Measurements from ENCODE around the gene SPDYE16. TPM values are rescaled to one million over a fixed set of nuclear protein-coding genes. Genes with fewer than 3 reads are reported as not detected.
"Not testable (repeated sequence)": the region's sequence is repeated elsewhere in the genome, so short reads cannot be mapped to it uniquely, and the experiment has no call there.

SPDYE16 gene
- total RNA-seq, 1 donor, result under 0.01 TPM

DNA sequence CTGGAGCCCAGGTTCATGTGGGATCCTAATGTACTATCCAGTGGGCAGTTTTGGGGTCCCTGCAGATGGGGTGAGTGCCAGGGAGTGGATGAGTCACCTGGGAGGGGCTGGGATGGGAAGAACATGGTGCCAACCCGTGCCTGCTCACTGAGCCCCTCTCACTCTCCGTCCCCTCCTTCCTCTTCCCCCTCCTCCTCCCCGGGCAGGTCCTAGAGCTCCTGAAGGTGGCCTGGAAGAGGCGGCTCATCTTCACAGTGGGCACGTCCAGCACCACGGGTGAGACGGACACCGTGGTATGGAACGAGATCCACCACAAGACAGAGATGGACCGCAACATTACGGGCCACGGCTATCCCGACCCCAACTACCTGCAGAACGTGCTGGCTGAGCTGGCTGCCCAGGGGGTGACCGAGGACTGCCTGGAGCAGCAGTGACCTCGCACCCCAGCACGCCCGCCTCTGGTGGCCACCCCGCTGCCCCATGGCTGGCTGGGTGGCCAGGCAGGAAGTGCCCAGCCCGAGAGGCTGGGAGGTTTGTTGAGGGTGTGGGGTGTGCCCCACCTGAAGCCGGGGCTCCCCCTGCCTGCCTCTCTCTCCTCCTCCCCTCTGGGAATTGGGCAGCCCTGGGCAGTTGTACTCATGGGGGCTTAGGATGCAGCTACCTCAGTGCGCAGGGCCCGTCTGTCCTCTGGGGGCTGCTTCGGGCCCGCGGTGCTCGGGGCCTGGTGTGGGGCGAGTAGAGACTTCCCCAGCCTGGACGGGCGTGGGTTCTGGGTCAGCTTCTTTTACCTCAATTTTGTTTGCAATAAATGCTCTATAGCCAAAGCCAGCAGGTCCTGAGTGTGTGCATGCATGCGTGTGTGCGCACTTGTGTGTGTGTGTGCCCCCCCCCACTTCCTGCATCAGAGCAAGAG is 37.7 kb downstream of the SPDYE16 start:
- no peak for DNase-seq (ENCODE audit: low read depth in 2 of 3, low spot score in 2 of 3)

- not testable (repeated sequence) for DNase-seq (ENCODE audit: low read depth in 2 of 3, low spot score in 2 of 3)
Measured at GRCh38 chr7:76504351-76505167, 38.5 kb downstream of the SPDYE16 start.

DNA sequence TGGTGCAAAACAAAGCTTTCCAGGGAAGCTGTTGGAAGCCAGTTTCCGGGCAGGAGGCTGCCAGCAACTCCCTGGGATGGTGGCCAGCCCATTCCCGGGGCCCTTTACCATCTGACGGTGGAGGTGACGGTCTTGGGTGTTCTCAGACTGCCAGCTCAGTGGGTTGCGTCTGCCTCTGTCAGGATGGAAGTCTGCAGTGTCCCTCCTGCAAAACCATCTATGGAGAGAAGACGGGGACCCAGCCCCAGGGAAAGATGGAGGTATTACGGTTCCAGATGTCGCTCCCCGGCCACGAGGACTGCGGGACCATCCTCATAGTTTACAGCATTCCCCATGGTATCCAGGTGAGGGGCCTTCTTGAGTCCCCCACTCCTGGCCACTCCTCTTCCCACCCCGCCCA is 39.9 kb downstream of the SPDYE16 start:
- DNase-seq (ENCODE audit: low read depth in 2 of 3, low spot score in 2 of 3), result not testable (repeated sequence)

- DNase-seq (ENCODE audit: low read depth in 2 of 3, low spot score in 2 of 3), result not testable (repeated sequence)
Measured at GRCh38 chr7:76502836-76503235, 40.3 kb downstream of the SPDYE16 start.

GRCh38 chr7:76502224-76502623 is 40.9 kb downstream of the SPDYE16 start:
- DNase-seq (ENCODE audit: low read depth in 2 of 3, low spot score in 2 of 3), result not testable (repeated sequence)

DNA sequence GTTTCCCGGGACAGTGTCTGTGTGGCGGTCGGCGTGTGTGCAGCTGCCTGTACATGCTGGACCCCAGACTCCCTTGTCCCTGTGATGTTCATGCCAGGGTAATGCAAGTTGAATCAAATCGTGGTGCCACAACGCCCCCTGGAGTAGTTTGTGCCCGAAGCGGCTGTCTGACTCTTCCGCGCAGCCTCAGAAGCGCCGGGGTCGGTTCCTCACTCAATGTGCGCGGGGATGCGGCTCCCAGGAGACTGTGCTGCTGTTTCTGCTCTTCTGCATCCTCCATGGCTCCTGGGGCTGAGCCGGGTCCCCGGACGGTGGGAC is 43.2 kb downstream of the SPDYE16 start:
- DNase-seq (ENCODE audit: low read depth in 2 of 3, low spot score in 2 of 3), result not testable (repeated sequence)

DNA sequence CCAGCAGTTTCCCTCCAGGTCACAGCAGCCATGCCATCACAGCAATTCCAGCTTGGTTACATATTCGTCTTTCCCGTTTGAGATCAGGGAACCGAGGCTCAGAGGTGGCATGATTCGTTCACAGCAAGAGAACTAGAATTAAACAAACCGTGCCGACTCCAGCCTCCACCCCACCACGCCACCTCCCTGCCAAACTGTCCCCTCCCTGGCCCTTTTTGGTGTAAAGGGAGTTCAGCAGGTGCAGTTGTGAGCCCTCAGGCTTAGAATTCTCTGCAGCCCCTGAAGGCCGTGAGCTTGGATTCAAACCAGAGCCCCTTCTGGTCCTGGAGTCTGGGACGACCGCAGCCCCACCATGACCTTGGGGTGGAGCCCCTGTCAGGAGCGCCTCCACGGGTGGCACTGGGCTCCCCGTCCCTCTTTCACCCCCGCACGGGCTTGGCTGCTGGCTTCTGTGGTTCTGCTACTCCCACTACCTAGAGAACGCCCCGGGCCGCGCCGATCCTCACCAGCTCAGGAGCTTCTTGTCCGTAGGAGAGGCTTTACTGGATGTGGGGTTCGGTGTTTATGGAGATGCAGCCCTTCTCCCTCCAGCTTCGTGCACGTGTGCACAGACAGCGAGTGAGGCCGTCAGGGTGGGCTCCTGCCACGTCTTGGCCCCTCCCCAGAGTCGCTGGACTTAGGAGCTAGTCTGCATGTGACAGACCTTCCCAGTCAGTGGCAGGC is 43.7 kb downstream of the SPDYE16 start:
- not testable (repeated sequence) for DNase-seq (ENCODE audit: low read depth in 2 of 3, low spot score in 2 of 3)

- DNase-seq (ENCODE audit: low read depth in 2 of 3, low spot score in 2 of 3), result not testable (repeated sequence)
Measured at GRCh38 chr7:76498583-76499200, 44.4 kb downstream of the SPDYE16 start.

DNA sequence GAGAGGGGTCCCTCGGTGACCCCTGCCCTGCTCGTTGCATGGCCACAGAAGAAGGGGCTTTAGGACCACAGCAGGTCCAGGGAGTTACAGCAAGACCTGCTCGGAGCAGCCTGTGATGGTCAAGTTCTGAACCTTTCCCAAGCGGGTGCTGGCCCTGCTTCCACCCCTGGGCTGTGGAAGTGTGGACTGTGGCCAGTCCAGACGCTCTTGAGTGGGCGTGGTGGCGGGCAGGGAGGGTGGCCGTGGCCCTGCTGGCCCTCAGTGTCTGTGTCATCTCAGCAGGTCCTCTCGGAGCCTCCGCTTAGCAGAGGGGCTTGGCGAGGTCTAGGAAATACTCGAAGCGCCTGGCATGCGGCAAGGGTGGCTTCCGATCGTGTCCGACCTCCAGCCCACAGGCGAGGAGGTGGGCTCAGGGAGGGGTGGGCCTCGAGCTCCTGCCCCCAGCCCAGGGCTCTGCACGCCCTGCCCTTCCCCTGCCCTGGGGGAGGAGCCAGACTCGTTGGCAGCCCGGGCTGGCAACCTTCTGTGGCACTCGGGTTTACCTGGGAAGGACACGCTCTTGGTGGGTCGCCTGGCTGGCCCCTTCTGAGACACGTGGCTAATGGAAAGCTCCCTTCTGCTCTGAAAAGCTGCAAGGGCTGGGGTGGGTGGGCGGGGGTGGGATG is 45.0 kb downstream of the SPDYE16 start:
- DNase-seq (ENCODE audit: low read depth in 2 of 3, low spot score in 2 of 3), result not testable (repeated sequence)

- not testable (repeated sequence) for DNase-seq (ENCODE audit: low read depth in 2 of 3, low spot score in 2 of 3)
Measured at GRCh38 chr7:76495717-76496116, 47.4 kb downstream of the SPDYE16 start.

GRCh38 chr7:76492139-76492538 is 51.0 kb downstream of the SPDYE16 start:
- DNase-seq (ENCODE audit: low read depth in 2 of 3, low spot score in 2 of 3), result not testable (repeated sequence)

- DNase-seq (ENCODE audit: low read depth in 2 of 3, low spot score in 2 of 3), result not testable (repeated sequence)
Measured at GRCh38 chr7:76487969-76488368, 55.1 kb downstream of the SPDYE16 start.

GRCh38 chr7:76486618-76487017 is 56.5 kb downstream of the SPDYE16 start:
- DNase-seq (ENCODE audit: low read depth in 2 of 3, low spot score in 2 of 3), result not testable (repeated sequence)

DNA sequence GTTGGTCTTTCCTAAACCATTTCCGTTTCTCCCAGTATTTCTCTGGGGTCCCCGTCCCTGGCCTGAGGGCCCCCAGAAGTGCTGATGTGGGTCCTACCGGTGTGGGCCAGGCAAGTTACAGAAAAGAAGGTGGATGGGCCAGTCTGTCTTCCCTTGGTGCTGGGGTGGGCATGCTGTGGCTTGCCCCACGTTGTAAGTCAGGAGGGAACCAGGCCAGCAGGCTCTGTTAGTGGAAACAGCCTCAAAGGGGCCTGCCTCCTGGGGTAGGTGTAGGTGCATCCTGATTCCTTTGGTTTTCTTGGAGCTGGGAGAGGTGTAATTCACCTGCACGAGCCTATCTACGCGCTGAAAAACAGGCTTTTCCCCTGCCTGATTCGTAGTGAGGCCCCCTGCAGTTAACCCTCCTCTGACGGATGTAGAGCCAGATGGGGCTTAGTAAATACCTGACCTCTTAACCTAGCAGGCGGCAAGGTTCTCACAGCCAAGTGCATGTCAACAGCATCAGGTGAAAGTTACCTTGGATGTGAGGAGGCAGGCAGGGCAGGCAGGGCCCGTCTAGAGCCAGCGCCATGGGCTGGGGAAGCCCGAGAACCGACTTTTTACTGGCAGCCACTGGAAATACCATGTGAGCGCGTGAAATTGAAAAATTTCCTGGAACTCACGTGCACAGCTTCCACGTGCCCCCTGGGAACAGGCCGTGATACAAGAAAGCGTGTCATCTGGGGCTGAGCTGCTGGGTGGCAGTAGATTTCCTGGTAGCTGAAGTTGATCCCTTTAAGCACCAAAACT is 57.1 kb downstream of the SPDYE16 start:
- not testable (repeated sequence) for DNase-seq (ENCODE audit: low read depth in 2 of 3, low spot score in 2 of 3)

DNA sequence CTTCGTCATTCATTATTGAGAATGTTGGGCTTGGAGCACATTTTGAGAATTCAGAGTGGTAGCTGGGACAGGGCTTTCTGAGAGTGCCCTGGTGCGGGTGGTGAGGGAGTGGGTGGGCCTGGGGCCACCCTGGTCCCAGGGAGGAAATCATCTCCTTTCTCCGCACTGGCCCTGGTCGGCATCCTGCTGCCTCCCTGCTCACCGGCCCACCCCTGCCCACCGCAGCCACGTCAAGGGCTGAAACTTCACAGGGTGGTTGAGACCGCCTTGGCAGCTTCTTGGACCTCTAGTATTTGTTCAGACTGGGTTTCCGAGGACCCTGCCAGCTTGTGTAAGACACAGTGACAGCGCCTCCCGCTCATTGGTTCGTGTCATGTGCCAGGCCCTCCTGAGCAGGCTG is 58.6 kb downstream of the SPDYE16 start:
- DNase-seq (ENCODE audit: low read depth in 2 of 3, low spot score in 2 of 3), result not testable (repeated sequence)

DNA sequence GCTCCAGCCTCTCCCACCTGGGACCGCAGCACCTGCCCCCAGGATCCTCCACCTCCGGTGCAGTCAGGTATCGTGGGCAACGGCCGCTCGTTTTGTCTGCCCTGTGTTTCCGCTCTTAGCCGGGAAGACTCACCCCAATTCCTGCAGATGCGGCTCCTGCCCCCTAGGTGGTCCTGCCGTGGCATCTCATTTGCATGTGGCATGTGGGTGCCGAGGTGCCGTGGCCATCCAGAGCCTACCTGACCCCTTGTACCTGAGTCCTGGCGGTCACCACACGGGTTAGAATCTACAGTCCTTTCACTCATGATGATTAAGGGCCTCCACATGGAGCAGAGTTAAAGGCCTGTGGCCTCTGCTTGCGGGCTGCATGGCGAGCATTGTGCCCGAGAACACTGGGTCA is 60.0 kb downstream of the SPDYE16 start:
- DNase-seq (ENCODE audit: low read depth in 2 of 3, low spot score in 2 of 3), result not testable (repeated sequence)

DNA sequence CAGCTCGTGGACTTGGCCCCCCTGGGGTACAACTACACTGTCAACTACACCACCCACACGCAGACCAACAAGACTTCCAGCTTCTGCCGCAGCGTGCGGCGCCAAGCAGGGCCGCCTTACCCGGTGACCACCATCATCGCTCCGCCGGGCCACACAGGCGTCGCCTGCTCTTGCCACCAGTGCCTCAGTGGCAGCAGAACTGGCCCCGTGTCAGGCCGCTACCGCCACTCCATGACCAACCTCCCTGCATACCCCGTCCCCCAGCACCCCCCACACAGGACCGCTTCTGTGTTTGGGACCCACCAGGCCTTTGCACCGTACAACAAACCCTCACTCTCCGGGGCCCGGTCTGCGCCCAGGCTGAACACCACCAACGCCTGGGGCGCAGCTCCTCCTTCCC is 60.4 kb downstream of the SPDYE16 start:
- DNase-seq (ENCODE audit: low read depth in 2 of 3, low spot score in 2 of 3), result not testable (repeated sequence)
